GM19035 (cell line): ENCODE data around the gene SLC9A9.
"Not testable (repeated sequence)": the region's sequence is repeated elsewhere in the genome, so short reads cannot be mapped to it uniquely, and the experiment has no call there.

Source experiments
- ATAC-seq: cut with Tn5 transposase; IDR thresholded peaks from one replicate; pipeline ENCODE4 v1.9.1; 2021; ENCODE audit not compliant: unreplicated experiment

Gene SLC9A9

DNA sequence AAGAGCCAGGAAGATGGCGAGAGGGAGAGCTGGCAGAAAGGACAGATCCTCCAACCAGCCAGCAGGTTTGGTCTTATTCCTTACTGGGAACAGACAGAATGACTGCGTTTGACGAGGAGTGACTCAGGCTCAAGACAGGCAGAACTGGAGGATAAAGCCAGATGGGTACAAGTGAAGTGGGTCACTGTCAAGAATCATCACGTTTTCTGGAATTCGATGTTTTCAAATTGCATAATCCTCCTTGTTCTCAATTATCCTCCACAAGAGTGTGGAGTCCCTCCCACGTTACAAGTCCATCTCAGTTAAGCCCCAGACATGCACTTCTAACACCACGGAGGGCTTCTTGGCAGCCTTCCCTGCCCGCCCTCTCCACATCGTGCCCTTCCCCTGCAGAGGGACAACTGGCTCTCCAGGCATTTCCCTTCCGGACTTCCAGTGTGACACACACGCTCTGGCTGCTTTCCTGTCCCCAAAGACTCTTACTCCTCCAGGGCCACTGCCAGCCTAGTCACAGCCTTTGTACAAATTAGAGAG is 545.6 kb downstream of the SLC9A9 start:
- no peak for ATAC-seq

DNA sequence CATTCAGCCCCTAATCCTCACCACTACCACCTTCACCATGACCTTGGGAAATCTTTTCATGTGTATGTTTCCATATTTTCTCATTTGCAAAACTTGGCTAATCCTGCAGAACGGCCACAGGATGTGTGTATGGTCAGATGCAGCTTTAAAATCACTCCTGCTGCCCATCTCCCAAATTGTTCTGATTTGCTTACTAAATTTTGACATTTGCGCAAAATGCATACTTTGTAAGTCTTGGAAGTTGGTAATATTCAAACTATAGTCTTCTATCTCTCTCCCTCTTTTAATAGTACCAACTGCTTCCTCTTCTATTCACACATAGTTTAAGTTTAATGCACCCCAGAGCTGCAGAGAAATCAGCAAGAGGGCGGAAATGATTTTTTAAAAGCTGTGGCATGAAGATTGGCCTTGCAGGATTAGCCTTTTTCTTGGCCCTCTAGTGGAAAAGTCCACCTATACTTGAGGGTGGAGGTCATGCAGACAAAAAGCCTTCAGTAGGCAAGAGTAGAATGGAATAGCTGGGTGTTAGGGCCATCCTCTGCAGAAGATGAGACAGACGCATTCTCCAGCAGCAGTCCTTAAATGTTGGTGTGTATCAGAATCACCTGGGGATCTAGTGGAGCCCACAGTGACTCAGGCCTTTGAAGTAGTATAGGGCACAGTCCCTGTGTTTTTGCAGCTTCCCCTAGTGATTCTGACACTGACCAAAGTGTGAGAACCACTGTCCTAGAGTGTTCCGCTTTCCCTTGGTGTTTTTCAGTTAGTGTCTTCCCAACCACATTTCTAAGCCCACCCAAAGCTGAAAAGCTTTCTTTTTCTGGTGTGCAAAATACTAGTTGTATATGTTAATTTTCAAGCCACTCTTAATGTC is 547.0 kb downstream of the SLC9A9 start:
- no peak for ATAC-seq

DNA sequence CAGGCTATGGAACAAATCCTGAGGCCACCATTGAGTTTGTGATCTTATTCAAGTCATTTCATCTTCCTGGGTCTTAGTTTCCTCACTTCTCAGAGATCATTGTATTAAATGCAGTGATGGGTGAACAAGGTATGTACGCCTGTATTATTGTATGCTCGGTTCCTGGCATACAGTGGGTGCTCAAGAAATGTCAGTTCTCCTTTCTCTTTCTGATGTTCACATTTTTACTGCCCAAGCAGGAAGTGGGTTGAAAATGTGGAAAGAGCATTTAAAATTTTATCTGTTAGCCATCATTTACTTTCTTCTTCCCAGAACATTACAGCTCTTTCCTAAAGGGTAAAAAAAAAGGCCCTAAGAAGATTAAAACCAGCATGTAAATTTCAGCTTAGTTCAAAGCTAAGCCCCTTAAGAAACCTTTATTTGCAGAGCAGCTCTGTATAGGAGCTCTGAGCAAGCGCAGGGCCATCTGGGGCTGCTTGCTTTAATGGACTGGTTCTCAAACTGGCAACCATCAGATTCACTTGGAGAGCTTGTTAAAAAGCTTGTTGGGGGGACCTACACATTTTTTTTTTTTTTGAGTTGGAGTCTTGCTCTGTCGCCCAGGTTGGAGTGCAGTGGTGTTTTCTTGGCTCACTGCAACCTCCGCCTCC is 549.3 kb downstream of the SLC9A9 start:
- no peak for ATAC-seq

DNA sequence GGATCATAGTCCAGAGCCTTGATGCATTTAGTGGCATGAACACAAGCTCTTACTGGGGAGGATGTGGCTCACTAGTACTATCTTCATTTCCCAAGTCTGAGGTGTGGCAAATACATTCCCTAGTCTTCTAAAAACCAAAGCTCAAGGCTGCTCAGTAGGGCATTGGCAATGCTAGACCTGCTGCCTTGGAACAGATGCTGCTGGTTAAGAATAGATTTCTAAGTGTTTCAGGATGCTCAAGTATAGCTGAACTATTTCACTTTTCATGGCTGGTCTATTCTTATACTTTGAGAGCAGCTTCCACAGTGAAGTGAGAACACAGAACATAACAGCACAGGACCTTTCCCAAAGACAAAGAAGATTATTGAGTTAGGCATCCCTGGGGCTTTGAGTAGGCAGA is 549.9 kb downstream of the SLC9A9 start:
- ATAC-seq = no peak

DNA sequence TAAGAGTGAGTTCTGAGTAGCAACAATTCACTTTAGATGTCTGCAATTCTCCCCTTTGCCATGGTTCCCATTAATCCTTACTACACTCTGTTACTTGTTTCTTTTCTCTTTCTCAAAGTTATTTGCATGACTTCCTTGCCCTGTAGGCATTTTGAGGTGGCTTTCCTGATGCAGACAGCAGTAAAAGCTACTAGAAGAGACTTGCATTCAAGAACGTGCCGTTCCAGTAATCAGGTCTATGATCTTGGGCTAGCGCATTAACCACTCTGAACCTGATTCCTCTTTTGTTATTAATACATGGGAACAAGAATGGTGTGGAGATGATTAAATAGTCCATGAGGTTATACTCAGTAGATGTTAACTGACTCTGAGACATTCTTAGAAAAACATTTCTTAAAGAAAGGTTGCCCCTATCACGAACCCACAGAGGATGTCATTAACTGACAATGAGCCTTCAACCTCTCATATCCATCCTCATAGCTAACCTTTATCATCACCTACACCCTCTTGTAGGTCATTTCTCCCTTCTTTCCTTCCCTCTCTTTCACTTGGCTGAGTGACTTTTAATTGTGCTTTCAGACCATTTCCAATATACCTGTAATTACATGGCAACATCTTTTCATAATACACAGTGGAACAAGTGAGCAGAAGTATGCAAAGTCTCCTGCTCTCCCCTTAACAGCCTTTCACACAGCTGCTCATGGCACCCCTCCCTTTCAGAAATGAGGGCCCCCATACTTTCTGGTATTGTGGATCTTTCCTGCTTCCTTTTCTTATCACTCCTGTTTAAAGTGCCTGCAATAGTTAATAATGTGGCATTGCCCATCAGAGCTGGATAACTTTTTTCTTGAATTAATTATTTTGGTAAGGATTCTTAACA is 552.8 kb downstream of the SLC9A9 start:
- no peak for ATAC-seq

DNA sequence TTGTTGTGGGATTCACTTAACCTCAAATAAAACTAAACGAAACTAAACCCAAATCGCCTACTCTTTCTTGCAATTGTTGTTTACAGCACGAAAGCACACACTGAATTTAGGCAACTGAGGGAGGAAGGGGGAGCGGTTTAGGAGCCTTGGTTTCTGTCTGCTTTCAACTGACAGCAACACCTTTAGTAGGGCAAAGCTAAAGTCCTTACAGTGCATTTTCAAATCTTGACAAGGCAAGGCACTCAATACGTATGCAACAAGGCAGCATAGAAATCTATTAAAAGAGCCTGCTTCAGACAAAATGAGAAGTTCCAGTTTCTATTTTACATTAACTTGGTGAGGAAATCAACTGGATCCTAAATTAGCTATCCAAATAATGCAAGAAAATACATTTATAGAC is 554.1 kb downstream of the SLC9A9 start:
- ATAC-seq = no peak

DNA sequence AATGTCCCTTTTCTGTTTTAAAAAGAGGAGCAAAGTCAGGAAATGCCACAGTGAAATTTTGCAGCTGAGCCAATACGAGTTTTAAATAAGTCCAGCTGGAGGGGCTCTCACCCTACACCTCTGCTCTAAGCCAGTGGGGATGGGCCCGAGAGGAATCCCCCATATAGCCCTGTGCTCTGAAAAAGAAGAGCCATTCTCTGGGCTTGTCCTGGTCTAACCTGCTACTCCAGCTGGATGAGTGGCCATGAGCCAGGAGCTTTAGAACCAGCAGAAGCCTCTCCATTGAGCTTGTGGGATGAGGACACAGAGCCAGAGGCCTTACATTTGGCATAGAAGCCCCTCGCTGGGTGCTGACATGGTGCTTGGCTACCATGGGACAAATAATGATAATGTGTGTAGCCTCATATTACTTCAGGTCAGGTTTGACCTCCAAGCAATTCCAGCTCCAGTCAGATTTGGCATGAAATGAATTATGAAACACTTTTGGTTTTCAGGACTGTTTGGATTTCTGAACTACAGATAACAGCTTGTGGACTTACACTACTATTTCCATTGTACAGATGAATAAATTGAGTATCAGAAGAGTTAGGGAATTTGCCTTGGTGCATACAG is 556.3 kb downstream of the SLC9A9 start:
- no peak for ATAC-seq

DNA sequence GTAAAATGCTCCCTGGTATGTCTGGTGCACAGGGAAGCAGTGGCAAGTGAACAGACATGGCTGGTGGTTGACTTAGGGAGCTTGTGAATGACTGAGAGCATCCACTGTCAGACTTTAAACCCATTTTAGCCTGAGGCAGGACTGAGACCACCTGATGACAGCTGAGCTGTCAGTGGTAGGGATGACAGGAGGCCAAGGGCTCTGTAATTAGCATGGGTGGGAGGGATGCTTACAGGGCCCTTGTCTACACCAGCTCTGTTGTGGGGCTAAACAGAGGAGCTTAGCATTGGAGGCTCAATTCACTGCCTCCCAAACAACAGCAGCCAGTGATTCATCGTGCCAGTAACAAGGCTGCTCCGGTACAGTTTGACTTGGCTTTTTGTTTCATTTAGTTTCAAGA is 559.3 kb downstream of the SLC9A9 start:
- ATAC-seq = no peak

DNA sequence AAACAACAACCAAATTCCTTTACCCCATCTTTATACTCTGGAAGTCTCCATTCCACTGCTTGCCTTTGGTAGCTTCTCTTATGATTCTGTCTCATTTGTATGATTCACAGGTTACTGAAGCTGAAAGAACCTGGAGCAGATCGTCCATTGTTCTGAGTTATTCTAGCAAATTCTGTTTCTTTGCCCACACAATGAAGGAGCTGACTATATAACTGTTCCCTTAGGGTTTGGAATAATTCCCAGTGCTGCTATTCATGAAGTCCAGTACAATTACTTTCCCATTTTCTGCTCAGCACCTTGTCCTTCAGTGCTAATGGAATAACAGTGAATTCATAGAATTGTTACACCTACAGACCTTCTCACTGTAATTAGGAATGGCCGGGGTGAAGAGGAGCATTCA is 560.9 kb downstream of the SLC9A9 start:
- ATAC-seq = no peak

DNA sequence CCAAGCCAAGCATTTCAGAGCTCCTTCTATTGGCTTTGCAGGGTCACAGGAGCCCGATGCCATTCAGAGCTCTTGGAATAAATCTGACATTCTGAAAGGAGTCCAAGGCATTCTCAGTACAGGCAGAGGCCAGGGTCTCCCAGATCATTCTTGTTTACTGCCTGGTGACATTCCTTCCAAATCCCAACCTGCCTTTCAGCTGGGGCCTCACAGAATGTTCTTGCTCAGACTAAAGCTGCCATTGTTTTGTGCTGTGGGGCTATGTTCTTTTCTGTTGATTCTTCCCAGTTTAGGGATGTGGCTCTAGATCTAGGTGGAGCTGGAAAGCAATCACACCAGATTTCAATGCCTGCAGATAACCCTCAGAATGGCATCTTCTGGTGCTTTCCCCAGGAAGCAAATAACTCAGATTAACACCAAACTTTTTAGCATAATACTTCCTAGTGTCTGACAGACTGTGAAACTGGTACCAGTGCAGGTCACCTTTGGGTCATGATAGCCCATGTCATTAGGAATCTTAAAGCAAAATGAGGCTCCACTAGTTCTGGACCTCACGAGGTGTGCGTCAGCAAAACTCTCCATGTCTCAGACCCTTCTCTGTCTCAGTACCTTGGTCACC is 561.8 kb downstream of the SLC9A9 start:
- ATAC-seq = no peak

DNA sequence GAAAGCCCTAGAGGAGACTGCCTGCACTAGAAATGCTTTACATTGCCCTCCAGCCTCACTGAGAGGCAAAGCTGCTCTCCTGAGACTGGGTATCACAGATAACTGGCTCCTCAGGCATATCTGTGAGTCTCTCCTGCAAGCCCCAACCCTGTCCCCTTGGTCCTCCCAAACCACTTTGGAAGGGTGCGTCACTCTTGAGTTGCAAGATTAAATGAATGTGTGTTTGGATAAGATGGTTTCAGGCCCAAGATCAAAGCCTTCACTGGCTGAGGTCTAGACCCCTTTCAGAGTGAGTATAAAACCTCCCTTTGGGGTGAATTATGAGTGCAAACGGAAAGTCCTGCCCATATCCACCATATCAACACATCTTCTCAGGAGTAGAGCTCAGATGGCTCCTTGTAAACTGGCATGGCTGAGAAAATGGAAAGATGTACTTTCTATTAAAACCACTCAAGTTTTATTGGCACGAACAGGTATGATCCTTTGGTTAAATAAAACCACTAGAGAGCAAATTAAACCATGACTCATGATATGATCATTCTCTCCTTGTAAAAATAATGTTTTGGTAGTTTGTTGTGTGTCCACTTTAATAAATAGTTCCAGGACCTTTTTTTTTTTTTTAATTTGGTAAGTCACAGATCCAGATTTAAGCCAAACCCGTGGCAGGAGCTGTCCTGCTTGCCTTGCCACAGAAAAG is 564.7 kb downstream of the SLC9A9 start:
- ATAC-seq = no peak

DNA sequence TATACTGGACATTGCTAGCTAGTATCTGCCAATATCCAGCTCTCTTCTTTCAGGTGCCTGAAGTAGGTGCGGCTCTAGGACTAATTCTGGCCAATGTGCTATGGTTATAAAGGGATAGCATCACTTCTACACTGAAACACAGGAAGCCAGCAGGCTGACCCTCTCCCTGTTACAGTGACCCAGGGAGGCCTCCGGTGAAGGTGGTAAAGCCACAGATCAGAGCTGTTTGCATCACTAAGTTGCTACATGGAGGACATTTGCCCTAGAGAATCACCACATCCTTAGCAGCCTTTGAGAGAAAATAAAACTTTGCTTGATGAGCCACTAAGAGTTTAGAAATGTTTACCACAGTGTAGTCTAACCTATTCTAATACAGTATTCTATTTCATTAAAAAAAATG is 567.3 kb downstream of the SLC9A9 start:
- no peak for ATAC-seq

DNA sequence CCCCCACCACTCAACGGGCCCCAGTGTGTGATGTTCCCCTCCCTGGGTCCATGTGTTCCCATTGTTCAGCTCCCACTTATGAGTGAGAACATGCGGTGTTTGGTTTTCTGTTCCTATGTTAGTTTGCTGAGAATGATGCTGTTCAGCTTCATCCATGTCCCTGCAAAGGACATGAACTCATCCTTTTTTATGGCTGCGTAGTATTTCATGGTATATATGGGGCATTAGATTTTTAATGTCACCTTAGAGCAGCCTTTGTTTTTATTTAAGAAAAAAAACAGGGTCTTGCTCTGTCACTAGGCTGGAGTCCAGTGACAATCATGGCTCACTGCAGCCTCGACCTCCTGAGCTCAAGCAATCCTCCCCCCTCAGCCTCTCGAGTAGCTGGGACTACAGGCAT is 568.7 kb downstream of the SLC9A9 start:
- not testable (repeated sequence) for ATAC-seq

DNA sequence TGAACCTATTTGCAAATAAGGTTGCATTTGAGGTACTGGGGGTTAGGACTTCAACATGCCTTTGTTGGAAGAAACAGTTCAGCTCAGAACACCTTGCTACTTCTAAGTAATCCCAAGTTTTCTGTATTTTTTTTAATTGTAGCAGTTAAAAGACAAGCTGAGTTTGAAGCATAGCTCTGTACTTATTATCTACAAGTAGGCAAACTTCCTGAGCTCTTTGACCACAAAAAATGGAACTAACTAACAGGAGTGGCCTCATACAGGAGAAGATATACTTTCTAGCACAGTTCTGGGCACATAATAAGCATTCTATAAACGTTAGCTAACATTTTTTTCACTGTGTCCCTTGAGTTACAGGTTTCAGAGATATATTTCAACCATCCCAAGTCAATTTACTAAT is 569.5 kb downstream of the SLC9A9 start:
- ATAC-seq = no peak

DNA sequence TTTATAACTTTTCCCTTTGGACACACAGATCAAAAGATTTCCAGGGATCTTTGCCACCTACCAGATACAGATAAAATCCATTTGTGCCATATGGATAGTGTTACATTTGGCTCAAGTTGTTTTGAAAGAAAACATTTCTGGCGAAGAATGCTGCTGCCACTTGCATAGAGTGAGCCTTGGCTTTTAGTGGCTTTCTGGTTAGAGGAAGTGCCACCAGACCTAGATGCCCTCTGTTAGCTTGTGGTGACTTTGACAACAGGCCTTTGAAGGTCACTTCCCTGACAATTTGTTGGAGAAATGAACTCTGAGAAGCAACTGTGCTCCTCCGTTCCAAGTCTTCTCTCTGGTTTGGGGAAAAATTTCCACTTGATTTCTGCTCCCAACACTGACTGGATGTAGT is 570.7 kb downstream of the SLC9A9 start:
- ATAC-seq = no peak

DNA sequence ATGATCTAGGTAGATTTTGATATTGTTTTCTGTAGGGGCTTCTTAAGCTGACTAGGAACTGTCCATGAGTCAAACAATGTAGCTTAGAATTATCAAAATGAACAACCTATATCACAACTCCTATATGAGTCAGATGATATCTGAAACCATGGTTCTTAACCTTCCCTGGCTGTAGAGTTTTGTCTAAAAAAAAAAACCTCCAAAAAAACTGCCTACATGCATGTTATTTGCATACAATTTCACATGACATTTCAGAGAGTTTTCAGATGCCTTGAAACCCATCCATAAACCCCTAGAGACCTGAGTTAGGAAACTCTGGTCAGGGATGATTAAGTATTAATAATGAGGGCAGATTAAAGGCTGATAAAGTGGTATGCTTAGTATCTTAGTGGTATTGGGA is 571.7 kb downstream of the SLC9A9 start:
- ATAC-seq = peak; percentile 85

DNA sequence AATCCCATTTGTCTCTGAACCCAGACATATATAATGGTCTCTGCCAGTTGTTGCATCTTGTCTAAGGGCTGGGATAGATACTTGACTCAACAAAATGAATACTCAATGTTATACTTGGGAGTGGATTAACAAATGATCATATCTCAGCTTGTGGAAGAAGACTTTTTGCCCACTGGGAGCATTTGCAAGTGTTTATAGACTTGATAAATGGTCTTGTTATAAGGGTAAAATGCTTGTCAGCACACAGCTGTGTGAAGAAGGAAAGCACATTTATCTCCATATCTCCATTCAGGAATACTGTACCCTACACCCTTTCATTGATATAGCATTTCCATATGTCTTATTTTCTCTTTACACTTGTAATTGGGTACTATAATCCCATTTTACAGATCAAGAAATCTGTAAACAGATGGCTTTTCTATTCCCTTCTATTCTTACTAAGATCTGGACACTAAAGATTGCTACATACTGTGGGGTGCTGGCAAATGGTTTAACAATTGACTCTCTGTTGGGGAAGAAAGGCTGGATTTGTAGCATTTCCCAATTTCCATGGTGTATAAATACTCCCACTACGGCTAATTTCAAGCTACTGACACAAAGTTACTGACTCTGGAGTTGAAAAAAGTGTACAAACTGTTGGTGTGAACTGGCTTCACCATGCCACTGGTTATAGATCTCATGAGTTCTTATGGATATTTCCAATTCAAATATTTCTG is 574.1 kb downstream of the SLC9A9 start:
- no peak for ATAC-seq

DNA sequence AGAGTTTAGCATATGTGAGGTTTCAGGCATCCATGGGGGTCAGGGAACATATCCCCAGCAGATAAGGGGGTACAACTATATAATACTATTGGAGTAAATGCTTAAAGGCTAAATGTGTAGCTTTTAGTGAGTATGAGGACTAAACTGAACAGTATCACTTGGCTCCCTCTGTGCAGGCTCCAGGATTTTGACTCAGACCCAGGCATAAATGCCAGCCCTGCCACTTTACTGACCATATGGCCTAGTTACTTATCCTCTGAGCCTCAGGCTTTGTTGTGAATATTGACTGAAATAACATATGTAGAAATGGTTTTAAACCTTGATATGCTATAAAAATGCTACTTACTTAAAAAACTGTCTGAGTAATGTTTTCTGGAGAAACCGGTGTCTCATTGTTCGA is 577.1 kb downstream of the SLC9A9 start:
- ATAC-seq = no peak

DNA sequence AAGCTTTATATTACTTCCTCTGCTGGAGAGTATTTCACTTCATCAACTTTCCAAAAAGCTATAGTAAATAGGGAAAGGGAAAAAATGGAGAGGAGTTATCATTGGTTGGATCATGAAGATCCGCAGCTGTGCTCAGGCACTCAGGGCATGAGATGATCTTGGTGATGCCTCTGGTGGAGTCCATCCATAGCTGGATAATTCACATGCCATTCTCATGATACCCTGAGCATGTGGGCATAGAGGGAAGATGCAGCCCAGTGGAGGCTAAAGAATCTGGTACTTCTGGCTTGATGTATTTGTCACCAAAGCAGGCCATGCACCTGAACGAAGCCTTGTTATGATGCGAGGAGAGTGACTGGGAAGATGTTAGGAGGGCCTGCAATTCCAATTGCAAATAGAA is 578.5 kb downstream of the SLC9A9 start:
- no peak for ATAC-seq
